ENCODE results near the gene APRT.

DNA sequence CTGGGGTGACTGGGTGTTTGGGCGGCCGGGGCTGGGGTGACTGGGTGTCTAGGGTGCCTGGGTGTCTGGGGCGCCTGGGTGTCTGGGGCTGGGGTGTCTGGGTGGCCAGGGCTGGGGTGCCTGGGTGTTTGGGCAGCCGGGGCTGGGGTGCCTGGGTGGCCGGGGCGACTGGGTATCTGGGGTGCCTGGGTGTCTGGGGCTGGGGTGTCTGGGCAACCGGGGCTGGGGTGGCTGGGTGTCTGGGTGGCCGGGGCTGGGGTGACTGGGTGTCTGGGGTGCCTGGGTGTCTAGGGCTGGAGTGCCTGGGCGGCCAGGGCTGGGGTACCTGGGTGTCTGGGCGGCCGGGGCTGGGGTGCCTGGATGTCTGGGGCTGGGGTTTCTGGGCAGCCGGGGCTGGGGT is 13.4 kb upstream of the APRT start:
- no peak for TF ChIP-seq POLR2A (IDR thresholded peaks at IDR 0.05; ENCODE audit: low read depth, low read length)
- TF ChIP-seq POLR2AphosphoS5 (IDR thresholded peaks at IDR 0.05; ENCODE audit: low read depth, low read length), result no peak
- TF ChIP-seq TAF1 (IDR thresholded peaks at IDR 0.05; ENCODE audit: low read depth, low read length), result no peak
- no peak for TF ChIP-seq PAX5 (IDR thresholded peaks at IDR 0.05; ENCODE audit: insufficient read depth, low read length, severe bottlenecking)
- TF ChIP-seq SPI1 (IDR thresholded peaks at IDR 0.05; ENCODE audit: low read depth, low read length), result no peak
